Heart right ventricle (tissue), 16 donors: Measurements from ENCODE around the gene PCDHA2. TPM values are rescaled to one million over a fixed set of nuclear protein-coding genes. Genes with fewer than 3 reads are reported as not detected.

ENCODE experiments used
- ATAC-seq, 8 donors: fragments of 200-7000 bp; cut with Tn5 transposase; one replicate each; pipeline ENCODE4 v1.9.1; 2020; ENCODE audit warnings: mild to moderate bottlenecking in 8 of 8, moderate library complexity in 8 of 8, moderate number of reproducible peaks in 1 of 8
- DNase-seq, 2 donors: peaks; one replicate each; pipeline ENCODE4 v3.0.0-alpha.2; 2020
- H3K27ac ChIP-seq, 10 donors: fragments of 200-600 bp; sonication (generic) in 2 of 10; one replicate each; pipeline versions ENCODE4 v1.5.0 to v1.8.0; 2020 to 2022; ENCODE audit warnings: mild to moderate bottlenecking in 3 of 10
- H3K27me3 ChIP-seq, 7 donors: fragments of 200-600 bp; one replicate each; pipeline ENCODE4 v1.8.0; 2021 to 2022; ENCODE audit warnings: mild to moderate bottlenecking in 2 of 7
- H3K36me3 ChIP-seq, 9 donors: fragments of 200-600 bp; sonication (generic) in 1 of 9; one replicate each; pipeline versions ENCODE4 v1.5.0 to v1.8.0; 2020 to 2022; ENCODE audit warnings: mild to moderate bottlenecking in 2 of 9
- H3K4me1 ChIP-seq, 9 donors: fragments of 200-600 bp; sonication (generic) in 1 of 9; one replicate each; pipeline versions ENCODE4 v1.5.0 to v1.8.0; 2020 to 2022; ENCODE audit warnings: mild to moderate bottlenecking in 4 of 9
- H3K4me3 ChIP-seq, 10 donors: fragments of 200-600 bp; sonication (generic) in 2 of 10; one replicate each; pipeline versions ENCODE4 v1.5.0 to v1.8.0; 2020 to 2022; ENCODE audit warnings: mild to moderate bottlenecking in 7 of 10, moderate library complexity in 2 of 10
- H3K9me3 ChIP-seq, 11 donors: fragments of 200-600 bp in 10 of 11; sonication (generic) in 2 of 11; one replicate each; pipeline versions ENCODE4 v1.5.0 to v1.8.0; 2013 to 2022; ENCODE audit warnings: mild to moderate bottlenecking in 2 of 11, control low read depth in 1 of 11, moderate library complexity in 1 of 11
- WGBS, 2 donors: extraction: QIAGEN DNeasy Blood & Tissue Kit; methylation state at CpG; one replicate each; pipeline ENCODE4 v1.1.7; 2013; ENCODE audit warnings: inconsistent platforms in 1 of 2; 5-methylcytosine and 5-hydroxymethylcytosine counted together
- intact Hi-C, 10 donors: fragments of 100-400 bp; cut with DNase I; formaldehyde crosslinking; loops; one replicate each; pipeline versions ENCODE4 v1.11.1 to v1.14.2; 2022
- polyA plus RNA-seq, 2 donors: library from polyadenylated mRNA; stranded (reverse); fragments of 200-250 nt; gene quantifications; one replicate each; pipeline ENCODE4 v1.2.3, GENCODE V29; 2013
- total RNA-seq, 10 donors: library from RNA; stranded (reverse); fragmentation: NEBNext Ultra II Directional in 3 of 10; extraction: Animal tissue kit (Norgen Biotek cat#: 25700) in 3 of 10; gene quantifications; one replicate each; pipeline versions ENCODE4 v1.2.1 to v1.2.4, GENCODE V29; 2021 to 2023
- TF ChIP-seq, protein P1 (sequence below), 9 donors: fragments of 200-600 bp; sonication (generic) in 2 of 9; IDR thresholded peaks; one replicate each; pipeline versions ENCODE4 v1.5.0 to v1.8.0; 2021 to 2022; ENCODE audit warnings: antibody characterized with exemption in 9 of 9, mild to moderate bottlenecking in 5 of 9, moderate library complexity in 1 of 9
- donor health status: Arrhythmogenic right ventricular cardiomyopathy.
- donor health status: ischemic (EF 13 %, LVEDD 7.1; RV severe dilation, severe dysfunction).
- donor health status: healthy with polysubstance abuse.
- donor health status: DM: no; HTN: yes; CAD: no.
- donor health status: DM: no; HTN: no; CAD: no.
- donor health status: ischemic (EF 25% LVEDD 6.9; RV normal size, moderate dysfunction).
- donor health status: ischemic (EF 25% LVEDD 5.7; RV mildly dilated, moderate dysfunction).
- donor health status: healthy.
- donor health status: DM: yes; HTN: yes; CAD: no.
- donor health status: Ischemic cardiomyopathy.
- donor health status: ischemic (EF 35%, LVEDD 5.7; RV mildly dilated, moderate dysfunction).
- donor health status: nonischemic (EF 11% LVEDD 7.7; RV severe dilation, severe dysfunction).
- donor health status: DM: yes; HTN: yes; CAD: no.
- donor health status: PGD.
- donor health status: ischemic (EF 29% LVEDD 5.4; RV normal size, mild dysfunction).
- donor health status: nonischemic (EF 23%, LVEDD 6.1; RV moderate dilation, normal function).

PCDHA2 gene
- total and polyA plus RNA-seq, 12 donors, result 0.07 to 0.17 TPM; not detected in 10

GRCh38 chr5:140842798-140843733 lies 48.4 kb downstream of the PCDHA2 start:
- TF ChIP-seq, protein P1, sequence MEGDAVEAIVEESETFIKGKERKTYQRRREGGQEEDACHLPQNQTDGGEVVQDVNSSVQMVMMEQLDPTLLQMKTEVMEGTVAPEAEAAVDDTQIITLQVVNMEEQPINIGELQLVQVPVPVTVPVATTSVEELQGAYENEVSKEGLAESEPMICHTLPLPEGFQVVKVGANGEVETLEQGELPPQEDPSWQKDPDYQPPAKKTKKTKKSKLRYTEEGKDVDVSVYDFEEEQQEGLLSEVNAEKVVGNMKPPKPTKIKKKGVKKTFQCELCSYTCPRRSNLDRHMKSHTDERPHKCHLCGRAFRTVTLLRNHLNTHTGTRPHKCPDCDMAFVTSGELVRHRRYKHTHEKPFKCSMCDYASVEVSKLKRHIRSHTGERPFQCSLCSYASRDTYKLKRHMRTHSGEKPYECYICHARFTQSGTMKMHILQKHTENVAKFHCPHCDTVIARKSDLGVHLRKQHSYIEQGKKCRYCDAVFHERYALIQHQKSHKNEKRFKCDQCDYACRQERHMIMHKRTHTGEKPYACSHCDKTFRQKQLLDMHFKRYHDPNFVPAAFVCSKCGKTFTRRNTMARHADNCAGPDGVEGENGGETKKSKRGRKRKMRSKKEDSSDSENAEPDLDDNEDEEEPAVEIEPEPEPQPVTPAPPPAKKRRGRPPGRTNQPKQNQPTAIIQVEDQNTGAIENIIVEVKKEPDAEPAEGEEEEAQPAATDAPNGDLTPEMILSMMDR (IDR thresholded peaks at IDR 0.05), result no peak
- H3K27me3 ChIP-seq, result peaks cover 0 to 94% (median 44%) of the 10 kb centered on the region in 7 donors
- H3K4me1 ChIP-seq, result no peaks in the 10 kb centered on the region
- H3K27ac ChIP-seq, result no peak overlapping the region
- H3K4me3 ChIP-seq, result no peak overlapping the region
- no peaks in the 10 kb centered on the region for H3K36me3 ChIP-seq
- H3K9me3 ChIP-seq, result peaks cover 0 to 56% (median 8%) of the 10 kb centered on the region in 11 donors
- intact Hi-C loops, result no loop called here
- WGBS, 2 donors, result 33 to 43% methylated on average over 56 to 87 of the region's 87 CpGs
- ATAC-seq (no peak), DNase-seq (no peak)

Other genes starting within 250 kb of the PCDHA2 start
- 10 to 100 TPM in 9 of 10 donors, 1 to 10 TPM in 1; 9.2 to 36.5 (median 21.5) TPM for gene EIF4EBP3, start 247.2 kb upstream of the PCDHA2 start, total RNA-seq
- gene EIF4EBP3, start 247.2 kb upstream of the PCDHA2 start, polyA plus RNA-seq, result 10 to 100 TPM; 14.3 to 46.1 TPM
- 10 to 100 TPM; 22.7 to 42.2 (median 32.5) TPM for gene SRA1, start 237.4 kb upstream of the PCDHA2 start, total RNA-seq
- gene SRA1, start 237.4 kb upstream of the PCDHA2 start, polyA plus RNA-seq, result 10 to 100 TPM; 29.8 to 35.8 TPM
- 10 to 100 TPM in 9 of 10 donors, 1 to 10 TPM in 1; 8.0 to 18.7 (median 13.3) TPM for gene APBB3, start 230.3 kb upstream of the PCDHA2 start, total RNA-seq
- gene APBB3, start 230.3 kb upstream of the PCDHA2 start, polyA plus RNA-seq, result 10 to 100 TPM in 1 of 2 donors, 1 to 10 TPM in 1; 6.9 to 31.3 TPM
- gene SLC35A4, start 230.0 kb upstream of the PCDHA2 start, total RNA-seq, result 100 to 1,000 TPM in 1 of 10 donors, 10 to 100 TPM in 9; 69.7 to 105 (median 80.6) TPM
- gene SLC35A4, start 230.0 kb upstream of the PCDHA2 start, polyA plus RNA-seq, result 10 to 100 TPM; 33.9 to 58.0 TPM
- 100 to 1,000 TPM in 1 of 10 donors, 10 to 100 TPM in 9; 10.8 to 137 (median 20.3) TPM for gene CD14, start 161.7 kb upstream of the PCDHA2 start, total RNA-seq
- gene CD14, start 161.7 kb upstream of the PCDHA2 start, polyA plus RNA-seq, result 10 to 100 TPM; 14.0 to 30.1 TPM
- gene TMCO6, start 155.4 kb upstream of the PCDHA2 start, total RNA-seq, result 1 to 10 TPM; 1.6 to 5.2 (median 3.2) TPM
- gene TMCO6, start 155.4 kb upstream of the PCDHA2 start, polyA plus RNA-seq, result 1 to 10 TPM; 6.2 to 7.9 TPM
- gene NDUFA2, start 147.2 kb upstream of the PCDHA2 start, total RNA-seq, result 100 to 1,000 TPM in 9 of 10 donors, 10 to 100 TPM in 1; 96.8 to 150 (median 119) TPM
- 100 to 1,000 TPM; 291 to 569 TPM for gene NDUFA2, start 147.2 kb upstream of the PCDHA2 start, polyA plus RNA-seq
- gene IK, start 147.0 kb upstream of the PCDHA2 start, total RNA-seq, result 10 to 100 TPM; 67.5 to 88.5 (median 74.3) TPM
- 10 to 100 TPM; 43.0 to 77.7 TPM for gene IK, start 147.0 kb upstream of the PCDHA2 start, polyA plus RNA-seq
- 10 to 100 TPM; 10.5 to 14.5 (median 12.2) TPM for gene WDR55, start 129.9 kb upstream of the PCDHA2 start, total RNA-seq
- 10 to 100 TPM; 12.2 to 15.7 TPM for gene WDR55, start 129.9 kb upstream of the PCDHA2 start, polyA plus RNA-seq
- gene DND1, start 121.3 kb upstream of the PCDHA2 start, total RNA-seq, result under 1 TPM in 9 of 10 donors, not detected in 1; 0.17 to 0.60 (median 0.30) TPM
- gene DND1, start 121.3 kb upstream of the PCDHA2 start, polyA plus RNA-seq, result 1 to 10 TPM in 1 of 2 donors, under 1 TPM in 1; 0.81 to 2.0 TPM
- 10 to 100 TPM; 30.3 to 41.8 (median 35.8) TPM for gene HARS1, start 103.5 kb upstream of the PCDHA2 start, total RNA-seq
- gene HARS1, start 103.5 kb upstream of the PCDHA2 start, polyA plus RNA-seq, result 10 to 100 TPM; 52.7 to 53.2 TPM
- 10 to 100 TPM; 23.3 to 37.3 (median 30.0) TPM for gene HARS2, start 103.4 kb upstream of the PCDHA2 start, total RNA-seq
- 10 to 100 TPM; 19.2 to 24.9 TPM for gene HARS2, start 103.4 kb upstream of the PCDHA2 start, polyA plus RNA-seq
- 10 to 100 TPM; 27.9 to 41.4 (median 33.6) TPM for gene ZMAT2, start 94.4 kb upstream of the PCDHA2 start, total RNA-seq
- 10 to 100 TPM; 48.7 to 73.4 TPM for gene ZMAT2, start 94.4 kb upstream of the PCDHA2 start, polyA plus RNA-seq
- under 1 TPM in 1 of 10 donors, not detected in 9; 0.09 TPM for gene PCDHA1, start 8.7 kb upstream of the PCDHA2 start, total RNA-seq
- under 1 TPM in 1 of 2 donors, not detected in 1; 0.07 TPM for gene PCDHA1, start 8.7 kb upstream of the PCDHA2 start, polyA plus RNA-seq
- gene PCDHA3, start 6.2 kb downstream of the PCDHA2 start, total RNA-seq, result under 1 TPM in 6 of 10 donors, not detected in 4; 0.07 to 0.17 (median 0.11) TPM
- gene PCDHA3, start 6.2 kb downstream of the PCDHA2 start, polyA plus RNA-seq, result under 1 TPM in 1 of 2 donors, not detected in 1; 0.03 TPM
- under 1 TPM in 7 of 10 donors, not detected in 3; 0.07 to 0.21 (median 0.08) TPM for gene PCDHA4, start 12.2 kb downstream of the PCDHA2 start, total RNA-seq
- under 1 TPM in 1 of 2 donors, not detected in 1; 0.01 TPM for gene PCDHA4, start 12.2 kb downstream of the PCDHA2 start, polyA plus RNA-seq
- gene PCDHA5, start 26.8 kb downstream of the PCDHA2 start, total RNA-seq, result under 1 TPM in 4 of 10 donors, not detected in 6; 0.07 to 0.11 (median 0.08) TPM
- gene PCDHA5, start 26.8 kb downstream of the PCDHA2 start, polyA plus RNA-seq, result not detected
- under 1 TPM in 3 of 10 donors, not detected in 7; 0.14 to 0.31 (median 0.18) TPM for gene PCDHA6, start 33.1 kb downstream of the PCDHA2 start, total RNA-seq
- gene PCDHA6, start 33.1 kb downstream of the PCDHA2 start, polyA plus RNA-seq, result not detected
- gene PCDHA7, start 39.4 kb downstream of the PCDHA2 start, total RNA-seq, result under 1 TPM in 3 of 10 donors, not detected in 7; 0.07 to 0.15 (median 0.11) TPM
- under 1 TPM in 1 of 2 donors, not detected in 1; 0.01 TPM for gene PCDHA7, start 39.4 kb downstream of the PCDHA2 start, polyA plus RNA-seq
- under 1 TPM in 2 of 10 donors, not detected in 8; 0.04 to 0.13 TPM for gene PCDHA8, start 46.3 kb downstream of the PCDHA2 start, total RNA-seq
- gene PCDHA8, start 46.3 kb downstream of the PCDHA2 start, polyA plus RNA-seq, result not detected
- under 1 TPM in 4 of 10 donors, not detected in 6; 0.05 to 0.15 (median 0.07) TPM for gene PCDHA9, start 53.5 kb downstream of the PCDHA2 start, total RNA-seq
- gene PCDHA9, start 53.5 kb downstream of the PCDHA2 start, polyA plus RNA-seq, result not detected
- gene PCDHA10, start 61.0 kb downstream of the PCDHA2 start, total RNA-seq, result under 1 TPM in 7 of 10 donors, not detected in 3; 0.02 to 0.37 (median 0.07) TPM
- gene PCDHA10, start 61.0 kb downstream of the PCDHA2 start, polyA plus RNA-seq, result under 1 TPM in 1 of 2 donors, not detected in 1; under 0.01 TPM
- gene PCDHA11, start 74.1 kb downstream of the PCDHA2 start, total RNA-seq, result under 1 TPM in 1 of 10 donors, not detected in 9; 0.07 TPM
- gene PCDHA11, start 74.1 kb downstream of the PCDHA2 start, polyA plus RNA-seq, result not detected
- under 1 TPM in 1 of 10 donors, not detected in 9; 0.11 TPM for gene PCDHA12, start 80.5 kb downstream of the PCDHA2 start, total RNA-seq
- under 1 TPM in 1 of 2 donors, not detected in 1; 0.01 TPM for gene PCDHA12, start 80.5 kb downstream of the PCDHA2 start, polyA plus RNA-seq
- gene PCDHA13, start 87.3 kb downstream of the PCDHA2 start, total RNA-seq, result not detected
- not detected for gene PCDHA13, start 87.3 kb downstream of the PCDHA2 start, polyA plus RNA-seq
- under 1 TPM in 6 of 10 donors, not detected in 4; 0.05 to 0.18 (median 0.09) TPM for gene PCDHAC1, start 131.4 kb downstream of the PCDHA2 start, total RNA-seq
- not detected for gene PCDHAC1, start 131.4 kb downstream of the PCDHA2 start, polyA plus RNA-seq
- 1 to 10 TPM in 2 of 10 donors, under 1 TPM in 7, not detected in 1; 0.12 to 1.6 (median 0.34) TPM for gene PCDHAC2, start 171.6 kb downstream of the PCDHA2 start, total RNA-seq
- gene PCDHAC2, start 171.6 kb downstream of the PCDHA2 start, polyA plus RNA-seq, result under 1 TPM in 1 of 2 donors, not detected in 1; 0.04 TPM